ENCODE data around the gene DYNLT4. TPM values are rescaled to one million over a fixed set of nuclear protein-coding genes. Genes with fewer than 3 reads are reported as not detected.
A peak's percentile ranks its signal among the peaks of the same experiment; 100 is the strongest.

DYNLT4 gene
- total and polyA plus RNA-seq, 2 of the 13 experiments (the other 11 are each of a cell fraction or from before 2014, with no cell fraction given) = 0.77 TPM; not detected in 1

DNA sequence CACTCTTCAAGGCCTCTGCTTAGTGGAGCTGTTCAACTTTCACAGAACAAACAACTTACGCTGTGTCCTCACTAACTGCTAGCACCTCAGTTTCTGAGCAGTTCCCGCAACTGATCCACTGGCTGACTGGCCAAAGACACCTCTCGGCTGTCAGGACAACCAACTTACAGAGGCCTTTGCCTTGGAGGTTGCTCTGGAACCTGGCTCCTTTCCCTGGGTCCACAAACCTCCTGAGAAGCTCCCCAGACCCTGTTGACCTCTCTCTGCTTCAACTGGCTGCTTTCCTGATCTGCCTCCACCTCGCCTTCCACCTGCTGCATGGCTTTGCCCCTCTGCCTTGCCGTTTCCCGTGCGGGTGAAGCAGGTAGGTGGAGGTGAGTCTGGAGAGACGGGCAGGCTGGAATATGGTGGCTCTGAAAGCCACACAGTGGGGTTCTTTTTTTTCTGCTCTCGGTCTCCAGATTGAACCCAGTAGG is 14.1 kb upstream of the DYNLT4 start:
- ATAC-seq = no peak
- Histone ChIP-seq H3K27me3 (ENCODE audit: control insufficient read depth in 1 of 2, insufficient read depth in 2 of 2, low read length in 2 of 2) (no peaks in the 10 kb centered on the region), H4K20me1 (ENCODE audit: insufficient read depth, low read length) (no peaks in the 10 kb centered on the region), H2AFZ (ENCODE audit: low read length) (no peak overlapping the region), H3K9me3 (ENCODE audit: low read length) (no peaks in the 10 kb centered on the region), H3K9ac (ENCODE audit: insufficient read depth, low read depth, low read length) (peak overlapping the region; percentile 99; the same call in 1 of the 2 replicates), H3K4me3 (replicated peaks in 1 of 3; ENCODE audit: insufficient read depth in 1 of 3, low read depth in 2 of 3, low read length in 3 of 3) (peak overlapping the region in 1 of 3 experiments; percentile 15; a peak in 1 of 6 replicates), H3K36me3 (replicated peaks in 1 of 2; ENCODE audit: control insufficient read depth in 1 of 2, insufficient read depth in 2 of 2, low read length in 2 of 2) (no peaks in the 10 kb centered on the region; a peak in 1 of 5 replicates), H3K4me2 (ENCODE audit: low read depth, low read length) (peak overlapping the region; percentile 87), H3K27ac (ENCODE audit: extremely low read length, insufficient read depth, low read length) (peak overlapping the region; percentile 100), H3K4me1 (ENCODE audit: insufficient read depth, low read length) (peaks cover 30% of the 10 kb centered on the region), H3K79me2 (ENCODE audit: insufficient read depth, low read length) (no peaks in the 10 kb centered on the region)
- in situ Hi-C loops (cut with HindIII; ENCODE audit: extremely low pct_ligation_motif_present, low pct_unique_long_range_greater_than_20kb) = no loop called here
- CTCF ChIA-PET (ENCODE audit: low intra/inter-chr PET ratio, low total read pairs) = no interaction called here
- no TSS peak for BruUV-seq (replicated peaks)
- FAIRE-seq = no peak
- WGBS (ENCODE audit: low lambda C conversion rate) = 85% methylated on average over 7 of the region's 9 CpGs
- POLR2A ChIA-PET = interaction anchor here (1.2 to 11.3 kb wide), 9 partner anchors 10 to 679 kb away, joined by 3 to 570 read pairs (median 33); partner anchors contain the start of genes BTBD19, CCDC163, DYNLT4 and MMACHC
- intact Hi-C loops (cut with micrococcal nuclease; ENCODE audit: unreplicated experiment) = loop anchor here (10.0 kb wide), 1 partner anchor 484 kb away; no protein-coding TSS in a partner anchor
- TF ChIP-seq, protein P1, sequence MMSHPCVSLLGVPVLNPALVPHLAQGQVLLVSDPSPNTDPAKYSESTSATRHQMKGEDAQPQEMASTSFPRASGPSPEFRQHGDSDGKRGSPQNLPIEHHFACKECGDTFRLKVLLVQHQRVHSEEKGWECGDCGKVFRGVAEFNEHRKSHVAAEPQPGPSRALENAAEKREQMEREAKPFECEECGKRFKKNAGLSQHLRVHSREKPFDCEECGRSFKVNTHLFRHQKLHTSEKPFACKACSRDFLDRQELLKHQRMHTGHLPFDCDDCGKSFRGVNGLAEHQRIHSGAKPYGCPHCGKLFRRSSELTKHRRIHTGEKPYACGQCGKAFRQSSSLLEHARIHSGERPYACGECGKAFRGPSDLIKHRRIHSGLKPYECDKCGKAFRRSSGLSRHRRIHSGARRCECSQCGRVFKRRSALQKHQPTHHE (CRISPR knock-in tag; IDR thresholded peaks at IDR 0.05; ENCODE audit: borderline replicate concordance) = 0 out of 2 replicates have a peak, but pooled peaks have one; percentile 44
- no peak for TF ChIP-seq NRL (CRISPR knock-in tag; IDR thresholded peaks at IDR 0.05; ENCODE audit: borderline replicate concordance)
- no peak for TF ChIP-seq ZNF816 (CRISPR knock-in tag; IDR thresholded peaks at IDR 0.05; ENCODE audit: borderline replicate concordance)
- TF ChIP-seq ZNF547 (CRISPR knock-in tag; IDR thresholded peaks at IDR 0.05) = 0 out of 2 replicates have a peak, but pooled peaks have one; percentile 13
- no peak for TF ChIP-seq MED8 (CRISPR knock-in tag; IDR thresholded peaks at IDR 0.05; ENCODE audit: insufficient replicate concordance)
- DNase-seq (ENCODE audit: low spot score) = no peak
